PC-3 (cell line): ENCODE results near the gene CASQ1. TPM values are rescaled to one million over a fixed set of nuclear protein-coding genes. Genes with fewer than 3 reads are reported as not detected.

Experiments
- ATAC-seq: fragments of 200-7000 bp; cut with Tn5 transposase; 2 replicates; pipeline ENCODE4 v1.9.1; 2020; ENCODE audit warnings: mild to moderate bottlenecking, moderate library complexity
- BruUV-seq: library from RNA; stranded (reverse); fragments of 400-500 nt; replicated peaks from 2 replicates; lab custom pipeline; 2021; lab: Mats Ljungman, UMichigan
- CTCF ChIA-PET: fragments of 300-600 bp; sonication (Branson Sonifier 250); formaldehyde crosslinking; loops from one replicate; lab custom pipeline; 2022; ENCODE audit warnings: antibody characterized with exemption; lab: Charles Lee
- POLR2A ChIA-PET: fragments of 300-600 bp; sonication (Branson Sonifier 250); formaldehyde crosslinking; loops from one replicate; lab custom pipeline; 2022; ENCODE audit warnings: antibody characterized with exemption; ENCODE audit not compliant: unreplicated experiment; lab: Charles Lee
- DNase-seq: peaks from one replicate; pipeline ENCODE4 v3.0.0-alpha.2; 2015
- H2AFZ ChIP-seq: fragments of 300-600 bp; sonication (generic); 2 replicates; pipeline ENCODE4 v1.6.0; 2016; ENCODE audit warnings: antibody characterized with exemption, low read length
- H3F3A ChIP-seq: fragments of 300-600 bp; sonication (generic); one replicate; pipeline ENCODE4 v1.6.0; 2017; ENCODE audit warnings: antibody characterized with exemption, low read length, control low read depth, mild to moderate bottlenecking; ENCODE audit not compliant: unreplicated experiment
- H3K27ac ChIP-seq: fragments of 300-600 bp; sonication (generic); 2 replicates; pipeline ENCODE4 v1.5.1; 2016; ENCODE audit warnings: mild to moderate bottlenecking, low read length
- H3K27me3 ChIP-seq: fragments of 300-600 bp; sonication (generic); 2 replicates; pipeline ENCODE4 v1.6.1; 2016; ENCODE audit warnings: low read length, mixed read lengths
- H3K36me3 ChIP-seq: fragments of 300-600 bp; sonication (generic); 2 replicates; pipeline ENCODE4 v1.6.1; 2016; ENCODE audit warnings: low read depth, mixed run types, low read length, mixed read lengths
- H3K4me1 ChIP-seq: fragments of 300-600 bp; sonication (generic); 2 replicates; pipeline ENCODE4 v1.5.1; 2016; ENCODE audit warnings: low read length; ENCODE audit not compliant: insufficient read depth
- H3K4me2 ChIP-seq: fragments of 300-600 bp; sonication (generic); 2 replicates; pipeline ENCODE4 v1.6.0; 2016; ENCODE audit warnings: low read length
- H3K4me3 ChIP-seq: fragments of 300-600 bp; sonication (generic); 2 replicates; pipeline ENCODE4 v1.5.1; 2016; ENCODE audit warnings: mild to moderate bottlenecking, low read length, mixed read lengths
- H3K79me2 ChIP-seq: fragments of 300-600 bp; sonication (generic); 2 replicates; pipeline ENCODE4 v1.6.1; 2017; ENCODE audit warnings: low read length, mixed read lengths
- H3K9ac ChIP-seq: fragments of 300-600 bp; sonication (generic); 2 replicates; pipeline ENCODE4 v1.6.0; 2016; ENCODE audit warnings: mild to moderate bottlenecking, low read length
- H3K9me2 ChIP-seq: fragments of 300-600 bp; sonication (generic); replicated peaks from 2 replicates; pipeline ENCODE4 v1.6.1; 2016; ENCODE audit warnings: mixed run types, low read length, mixed read lengths
- H3K9me3 ChIP-seq: fragments of 300-600 bp; sonication (generic); 2 replicates; pipeline ENCODE4 v1.6.1; 2016; ENCODE audit warnings: low read length, mixed read lengths
- H4K20me1 ChIP-seq: fragments of 300-600 bp; sonication (generic); 2 replicates; pipeline ENCODE4 v1.6.1; 2016; ENCODE audit warnings: low read length, mixed read lengths
- CTCF ChIP-seq: fragments of 300-600 bp; sonication (generic); conservative IDR thresholded peaks from 2 replicates; pipeline ENCODE4 v1.5.1; 2017; ENCODE audit warnings: antibody characterized with exemption, low read depth, mild to moderate bottlenecking, low read length
- EZH2 ChIP-seq: fragments of 300-600 bp; sonication (generic); IDR thresholded peaks from one replicate; pipeline ENCODE4 v1.6.1; 2017; ENCODE audit warnings: antibody characterized with exemption, mild to moderate bottlenecking, low read length; ENCODE audit not compliant: unreplicated experiment
- EZH2phosphoT487 ChIP-seq: fragments of 300-600 bp; sonication (generic); IDR thresholded peaks from 2 replicates; pipeline ENCODE4 v1.6.1; 2018; ENCODE audit warnings: mild to moderate bottlenecking, antibody characterized with exemption, low read length, borderline replicate concordance
- intact Hi-C: fragments of 100-400 bp; cut with micrococcal nuclease; formaldehyde crosslinking; loops from 2 replicates; pipeline ENCODE4 v1.9.0; 2023
- total RNA-seq: library from RNA; depleted of rRNA; stranded (reverse); fragments of >200 nt; gene quantifications from 2 replicates; pipeline ENCODE4 v1.2.3, GENCODE V29; 2014

The CASQ1 gene
- total RNA-seq, 1 experiment from 2014 or later = not detected

- no peaks in the 10 kb centered on the region for H3K27me3 ChIP-seq
- peak; percentile 81 for ATAC-seq
- BruUV-seq = no TSS peak
- H3F3A ChIP-seq = no peaks in the 10 kb centered on the region
- H3K27ac ChIP-seq = no peak overlapping the region
- no peak for TF ChIP-seq CTCF
- TF ChIP-seq EZH2phosphoT487 = no peak
- TF ChIP-seq EZH2 = no peak
- 0 out of 2 replicates have a peak, but pooled peaks cover 7% of the 10 kb centered on the region for H3K4me1 ChIP-seq
- intact Hi-C loops = no loop called here
- H3K9ac ChIP-seq = no peak overlapping the region
- no peaks in the 10 kb centered on the region for H3K9me3 ChIP-seq
- H2AFZ ChIP-seq = no peak overlapping the region
- no peaks in the 10 kb centered on the region for H4K20me1 ChIP-seq
- POLR2A ChIA-PET = interaction anchor here (0.6 kb wide), 1 partner anchor 13 kb away, joined by 5 read pairs; no protein-coding TSS in a partner anchor
- H3K36me3 ChIP-seq = no peaks in the 10 kb centered on the region
- CTCF ChIA-PET = no interaction called here
- no peak for DNase-seq
- H3K4me2 ChIP-seq = no peak overlapping the region
- no peaks in the 10 kb centered on the region for H3K9me2 ChIP-seq
- no peaks in the 10 kb centered on the region for H3K79me2 ChIP-seq
- H3K4me3 ChIP-seq = no peak overlapping the region
Measured at GRCh38 chr1:160149233-160149632, 41.1 kb upstream of the CASQ1 start.

GRCh38 chr1:160149716-160150115, 40.7 kb upstream of the CASQ1 start:
- ChIA-PET POLR2A (interaction anchor here (0.6 kb wide), 1 partner anchor 12 kb away, joined by 5 read pairs; no protein-coding TSS in a partner anchor), CTCF (no interaction called here)
- no peaks in the 10 kb centered on the region for H3K36me3 ChIP-seq
- no peak for TF ChIP-seq EZH2phosphoT487
- no peak for TF ChIP-seq EZH2
- TF ChIP-seq CTCF = no peak
- BruUV-seq = no TSS peak
- intact Hi-C loops = no loop called here
- no peak overlapping the region for H2AFZ ChIP-seq
- DNase-seq (no peak), ATAC-seq (peak; percentile 41; the same call in 1 of the 2 replicates)
- H3K4me2 ChIP-seq = no peak overlapping the region
- no peaks in the 10 kb centered on the region for H3K79me2 ChIP-seq
- H3K4me1 ChIP-seq = 0 out of 2 replicates have a peak, but pooled peaks cover 7% of the 10 kb centered on the region
- no peaks in the 10 kb centered on the region for H4K20me1 ChIP-seq
- no peaks in the 10 kb centered on the region for H3K9me2 ChIP-seq
- H3K4me3 ChIP-seq = no peak overlapping the region
- H3K9me3 ChIP-seq = no peaks in the 10 kb centered on the region
- H3K9ac ChIP-seq = no peak overlapping the region
- H3F3A ChIP-seq = no peaks in the 10 kb centered on the region
- no peaks in the 10 kb centered on the region for H3K27me3 ChIP-seq
- H3K27ac ChIP-seq = no peak overlapping the region

- ATAC-seq (no peak), DNase-seq (no peak)
- no peak within 1 kb of the TSS for H3K4me2 ChIP-seq
- 0 out of 2 replicates have a peak, but pooled peaks cover 7% of the 10 kb centered on the region for H3K4me1 ChIP-seq
- H3K27ac ChIP-seq = no peak within 1 kb of the TSS
- no peaks in the 10 kb centered on the region for H3K9me3 ChIP-seq
- ChIA-PET POLR2A (no interaction called here), CTCF (interaction anchor here (0.7 kb wide), 1 partner anchor 101 kb away, joined by 6 read pairs; no protein-coding TSS in a partner anchor)
- H3K79me2 ChIP-seq = no peaks in the 10 kb centered on the region
- no peak within 1 kb of the TSS for H3K9ac ChIP-seq
- no peaks in the 10 kb centered on the region for H3K27me3 ChIP-seq
- intact Hi-C loops = no loop called here
- H3F3A ChIP-seq = no peaks in the 10 kb centered on the region
- H3K36me3 ChIP-seq = no peaks in the 10 kb centered on the region
- no TSS peak for BruUV-seq
- no peak within 1 kb of the TSS for H3K4me3 ChIP-seq
- no peak for TF ChIP-seq CTCF
- no peak for TF ChIP-seq EZH2phosphoT487
- TF ChIP-seq EZH2 = no peak
- no peaks in the 10 kb centered on the region for H3K9me2 ChIP-seq
- no peaks in the 10 kb centered on the region for H4K20me1 ChIP-seq
- no peak within 1 kb of the TSS for H2AFZ ChIP-seq
Measured at GRCh38 chr1:160151303-160151702, 39.1 kb upstream of the CASQ1 start, which contains the start of gene ATP1A4. ATP1A4 (plus strand) TSS chr1:160151603; CDS start chr1:160152041, 438 bp downstream.
